H1 (cell line): ENCODE results near the gene MEGF11. TPM values are rescaled to one million over a fixed set of nuclear protein-coding genes. Genes with fewer than 3 reads are reported as not detected.

Source experiments
- KDM1A ChIP-seq: fragments of 200-600, 300-600 bp; sonication (generic); IDR thresholded peaks from 2 replicates; pipeline ENCODE4 v1.7.1; 2016; ENCODE audit warnings: mild to moderate bottlenecking, low read length, borderline replicate concordance
- POLR2A ChIP-seq, 2 experiments: IDR thresholded peaks; 1 replicate in 1 of 2; 2 replicates in 1 of 2; pipeline ENCODE4 v1.6.1; 2011; ENCODE audit warnings: low read depth in 2 of 2, low read length in 2 of 2, mild to moderate bottlenecking in 2 of 2; ENCODE audit errors: control extremely low read depth in 1 of 2
- POU5F1 ChIP-seq: IDR thresholded peaks from 2 replicates; pipeline ENCODE4 v1.6.1; 2011; ENCODE audit warnings: low read depth, mild to moderate bottlenecking, low read length, moderate library complexity
- RBBP5 ChIP-seq: IDR thresholded peaks from 2 replicates; pipeline ENCODE4 v1.7.1; 2012; ENCODE audit warnings: low read depth, mild to moderate bottlenecking, inconsistent platforms, low read length, moderate library complexity, borderline replicate concordance
- RFX5 ChIP-seq: IDR thresholded peaks from 2 replicates; pipeline ENCODE4 v1.6.1; 2011; ENCODE audit warnings: low read depth, low read length, improper control_type of control experiment, borderline replicate concordance
- SAP30 ChIP-seq: fragments of 300-600 bp; sonication (generic); IDR thresholded peaks from 2 replicates; pipeline ENCODE4 v1.7.1; 2012; ENCODE audit warnings: low read length, moderate library complexity, mild to moderate bottlenecking, inconsistent platforms; ENCODE audit not compliant: insufficient read depth, insufficient replicate concordance
- SIRT6 ChIP-seq: IDR thresholded peaks from one replicate; pipeline ENCODE4 v1.7.1; 2012; ENCODE audit warnings: low read length, inconsistent platforms
- SIX5 ChIP-seq: IDR thresholded peaks from 2 replicates; pipeline ENCODE4 v1.6.1; 2011; ENCODE audit warnings: mild to moderate bottlenecking, low read depth, low read length
- SUZ12 ChIP-seq: fragments of 200-600 bp; sonication (generic); IDR thresholded peaks from 2 replicates; pipeline ENCODE4 v1.6.1; 2012; ENCODE audit warnings: mild to moderate bottlenecking, inconsistent platforms, low read length, moderate library complexity, mixed read lengths
- polyA plus RNA-seq, 7 experiments: library from polyadenylated mRNA; depleted of rRNA in 3 of 7; stranded (reverse) in 5 of 7; unstranded in 2 of 7; fragments of >200 nt in 5 of 7; fragments of 200-250 nt in 2 of 7; gene quantifications; 1 replicate in 5 of 7; 2 replicates in 1 of 7; 4 replicates in 1 of 7; pipeline versions ENCODE4 v1.2.1 to v1.2.3, GENCODE V29; 2011 to 2013; ENCODE audit warnings: missing spikeins in 2 of 7, mixed read lengths in 2 of 7
- total RNA-seq: library from RNA; stranded (reverse); fragmentation: NEBNext Ultra II Directional; extraction: Animal tissue kit (Norgen Biotek cat#: 25700); gene quantifications from 2 replicates; pipeline ENCODE4 v1.2.1, GENCODE V29; 2021
- TF ChIP-seq, protein P1 (sequence below): fragments of 300-600 bp; sonication (generic); IDR thresholded peaks from 2 replicates; pipeline ENCODE4 v1.7.1; 2012; ENCODE audit warnings: low read length, moderate library complexity, mild to moderate bottlenecking, inconsistent platforms; ENCODE audit not compliant: insufficient replicate concordance
- TF ChIP-seq, protein P2 (sequence below): IDR thresholded peaks from 2 replicates; pipeline ENCODE4 v1.6.1; 2011; ENCODE audit warnings: low read depth, mild to moderate bottlenecking, low read length; ENCODE audit not compliant: insufficient read depth

The MEGF11 gene
- total and polyA plus RNA-seq, 2 of the 8 experiments (the other 6 are each of a cell fraction or from before 2014, with no cell fraction given), result 4.4 to 4.8 TPM

DNA sequence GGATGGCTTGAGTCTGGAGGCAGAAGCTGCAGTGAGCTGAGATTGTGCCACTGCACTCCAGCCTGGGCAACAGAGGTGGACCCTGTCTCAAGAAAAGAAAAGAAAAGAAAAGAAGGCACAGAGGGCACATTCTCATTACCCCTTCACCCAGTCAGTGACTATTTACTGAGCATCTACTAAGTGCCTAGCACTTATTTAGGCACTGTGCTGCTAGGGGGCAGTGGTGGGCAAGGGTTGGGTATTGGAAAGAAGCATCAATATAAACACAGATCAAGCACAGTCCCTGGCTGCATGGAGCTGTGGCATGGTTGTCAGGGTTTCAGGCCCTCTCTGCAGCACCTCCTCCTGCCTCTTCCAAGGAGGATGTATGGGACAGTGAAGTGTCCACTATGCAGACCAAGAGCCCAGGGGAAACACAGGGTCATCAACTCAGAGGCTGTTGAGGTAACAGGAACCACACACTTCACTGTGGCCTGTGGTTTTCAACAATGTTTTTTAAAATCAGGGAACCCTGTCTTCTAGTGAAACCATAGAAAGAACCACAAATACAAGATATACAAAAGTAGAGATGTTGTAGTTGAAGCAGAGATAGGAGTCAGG is 245.8 kb downstream of the MEGF11 start (continued):
- TF ChIP-seq, protein P1, sequence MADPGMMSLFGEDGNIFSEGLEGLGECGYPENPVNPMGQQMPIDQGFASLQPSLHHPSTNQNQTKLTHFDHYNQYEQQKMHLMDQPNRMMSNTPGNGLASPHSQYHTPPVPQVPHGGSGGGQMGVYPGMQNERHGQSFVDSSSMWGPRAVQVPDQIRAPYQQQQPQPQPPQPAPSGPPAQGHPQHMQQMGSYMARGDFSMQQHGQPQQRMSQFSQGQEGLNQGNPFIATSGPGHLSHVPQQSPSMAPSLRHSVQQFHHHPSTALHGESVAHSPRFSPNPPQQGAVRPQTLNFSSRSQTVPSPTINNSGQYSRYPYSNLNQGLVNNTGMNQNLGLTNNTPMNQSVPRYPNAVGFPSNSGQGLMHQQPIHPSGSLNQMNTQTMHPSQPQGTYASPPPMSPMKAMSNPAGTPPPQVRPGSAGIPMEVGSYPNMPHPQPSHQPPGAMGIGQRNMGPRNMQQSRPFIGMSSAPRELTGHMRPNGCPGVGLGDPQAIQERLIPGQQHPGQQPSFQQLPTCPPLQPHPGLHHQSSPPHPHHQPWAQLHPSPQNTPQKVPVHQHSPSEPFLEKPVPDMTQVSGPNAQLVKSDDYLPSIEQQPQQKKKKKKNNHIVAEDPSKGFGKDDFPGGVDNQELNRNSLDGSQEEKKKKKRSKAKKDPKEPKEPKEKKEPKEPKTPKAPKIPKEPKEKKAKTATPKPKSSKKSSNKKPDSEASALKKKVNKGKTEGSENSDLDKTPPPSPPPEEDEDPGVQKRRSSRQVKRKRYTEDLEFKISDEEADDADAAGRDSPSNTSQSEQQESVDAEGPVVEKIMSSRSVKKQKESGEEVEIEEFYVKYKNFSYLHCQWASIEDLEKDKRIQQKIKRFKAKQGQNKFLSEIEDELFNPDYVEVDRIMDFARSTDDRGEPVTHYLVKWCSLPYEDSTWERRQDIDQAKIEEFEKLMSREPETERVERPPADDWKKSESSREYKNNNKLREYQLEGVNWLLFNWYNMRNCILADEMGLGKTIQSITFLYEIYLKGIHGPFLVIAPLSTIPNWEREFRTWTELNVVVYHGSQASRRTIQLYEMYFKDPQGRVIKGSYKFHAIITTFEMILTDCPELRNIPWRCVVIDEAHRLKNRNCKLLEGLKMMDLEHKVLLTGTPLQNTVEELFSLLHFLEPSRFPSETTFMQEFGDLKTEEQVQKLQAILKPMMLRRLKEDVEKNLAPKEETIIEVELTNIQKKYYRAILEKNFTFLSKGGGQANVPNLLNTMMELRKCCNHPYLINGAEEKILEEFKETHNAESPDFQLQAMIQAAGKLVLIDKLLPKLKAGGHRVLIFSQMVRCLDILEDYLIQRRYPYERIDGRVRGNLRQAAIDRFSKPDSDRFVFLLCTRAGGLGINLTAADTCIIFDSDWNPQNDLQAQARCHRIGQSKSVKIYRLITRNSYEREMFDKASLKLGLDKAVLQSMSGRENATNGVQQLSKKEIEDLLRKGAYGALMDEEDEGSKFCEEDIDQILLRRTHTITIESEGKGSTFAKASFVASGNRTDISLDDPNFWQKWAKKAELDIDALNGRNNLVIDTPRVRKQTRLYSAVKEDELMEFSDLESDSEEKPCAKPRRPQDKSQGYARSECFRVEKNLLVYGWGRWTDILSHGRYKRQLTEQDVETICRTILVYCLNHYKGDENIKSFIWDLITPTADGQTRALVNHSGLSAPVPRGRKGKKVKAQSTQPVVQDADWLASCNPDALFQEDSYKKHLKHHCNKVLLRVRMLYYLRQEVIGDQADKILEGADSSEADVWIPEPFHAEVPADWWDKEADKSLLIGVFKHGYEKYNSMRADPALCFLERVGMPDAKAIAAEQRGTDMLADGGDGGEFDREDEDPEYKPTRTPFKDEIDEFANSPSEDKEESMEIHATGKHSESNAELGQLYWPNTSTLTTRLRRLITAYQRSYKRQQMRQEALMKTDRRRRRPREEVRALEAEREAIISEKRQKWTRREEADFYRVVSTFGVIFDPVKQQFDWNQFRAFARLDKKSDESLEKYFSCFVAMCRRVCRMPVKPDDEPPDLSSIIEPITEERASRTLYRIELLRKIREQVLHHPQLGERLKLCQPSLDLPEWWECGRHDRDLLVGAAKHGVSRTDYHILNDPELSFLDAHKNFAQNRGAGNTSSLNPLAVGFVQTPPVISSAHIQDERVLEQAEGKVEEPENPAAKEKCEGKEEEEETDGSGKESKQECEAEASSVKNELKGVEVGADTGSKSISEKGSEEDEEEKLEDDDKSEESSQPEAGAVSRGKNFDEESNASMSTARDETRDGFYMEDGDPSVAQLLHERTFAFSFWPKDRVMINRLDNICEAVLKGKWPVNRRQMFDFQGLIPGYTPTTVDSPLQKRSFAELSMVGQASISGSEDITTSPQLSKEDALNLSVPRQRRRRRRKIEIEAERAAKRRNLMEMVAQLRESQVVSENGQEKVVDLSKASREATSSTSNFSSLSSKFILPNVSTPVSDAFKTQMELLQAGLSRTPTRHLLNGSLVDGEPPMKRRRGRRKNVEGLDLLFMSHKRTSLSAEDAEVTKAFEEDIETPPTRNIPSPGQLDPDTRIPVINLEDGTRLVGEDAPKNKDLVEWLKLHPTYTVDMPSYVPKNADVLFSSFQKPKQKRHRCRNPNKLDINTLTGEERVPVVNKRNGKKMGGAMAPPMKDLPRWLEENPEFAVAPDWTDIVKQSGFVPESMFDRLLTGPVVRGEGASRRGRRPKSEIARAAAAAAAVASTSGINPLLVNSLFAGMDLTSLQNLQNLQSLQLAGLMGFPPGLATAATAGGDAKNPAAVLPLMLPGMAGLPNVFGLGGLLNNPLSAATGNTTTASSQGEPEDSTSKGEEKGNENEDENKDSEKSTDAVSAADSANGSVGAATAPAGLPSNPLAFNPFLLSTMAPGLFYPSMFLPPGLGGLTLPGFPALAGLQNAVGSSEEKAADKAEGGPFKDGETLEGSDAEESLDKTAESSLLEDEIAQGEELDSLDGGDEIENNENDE, result no peak
- TF ChIP-seq POLR2A (IDR thresholded peaks at IDR 0.05; ENCODE audit: control extremely low read depth in 1 of 2, low read depth in 2 of 2, low read length in 2 of 2) (no peak), KDM1A (0 out of 2 replicates have a peak, but pooled peaks have one; percentile 39), POU5F1 (no peak), SAP30 (no peak), SUZ12 (no peak), SIRT6 (no peak), RBBP5 (no peak), SIX5 (no peak), RFX5 (no peak)
- TF ChIP-seq, protein P2, sequence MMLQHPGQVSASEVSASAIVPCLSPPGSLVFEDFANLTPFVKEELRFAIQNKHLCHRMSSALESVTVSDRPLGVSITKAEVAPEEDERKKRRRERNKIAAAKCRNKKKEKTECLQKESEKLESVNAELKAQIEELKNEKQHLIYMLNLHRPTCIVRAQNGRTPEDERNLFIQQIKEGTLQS, result no peak
